SK-N-SH treated with all-trans-retinoic acid at 6 μM for 48 hours (cell line): Measurements from ENCODE around the gene FEN1.
A peak's percentile ranks its signal among the peaks of the same experiment; 100 is the strongest.

Experiments used
- ATAC-seq: fragments of 200-7000 bp; cut with Tn5 transposase; 3 replicates; pipeline ENCODE4 v1.9.1; 2020; ENCODE audit warnings: mild to moderate bottlenecking, moderate library complexity
- ARNTL ChIP-seq: fragments of 450-650 bp; formaldehyde crosslinking; IDR thresholded peaks from 2 replicates; pipeline ENCODE4 v1.5.0; 2020; ENCODE audit warnings: low read depth, mild to moderate bottlenecking, moderate library complexity, borderline replicate concordance
- BACH2 ChIP-seq: fragments of 250-450 bp; sonication (Bioruptor Pico); IDR thresholded peaks from 2 replicates; pipeline ENCODE4 v1.9.0; 2021; ENCODE audit warnings: mild to moderate bottlenecking, borderline replicate concordance
- CREB5 ChIP-seq: fragments of 250-450 bp; sonication (Bioruptor Pico); IDR thresholded peaks from 2 replicates; pipeline ENCODE4 v1.5.1; 2020; ENCODE audit warnings: low read depth, mild to moderate bottlenecking, moderate library complexity
- CSDC2 ChIP-seq: fragments of 250-450 bp; sonication (Bioruptor Pico); IDR thresholded peaks from 2 replicates; pipeline ENCODE4 v1.5.0; 2020; ENCODE audit warnings: mild to moderate bottlenecking, moderate library complexity
- CSRNP3 ChIP-seq: fragments of 250-450 bp; sonication (Bioruptor Pico); IDR thresholded peaks from 2 replicates; pipeline ENCODE4 v1.5.1; 2021; ENCODE audit warnings: mild to moderate bottlenecking, moderate library complexity
- ESRRG ChIP-seq: fragments of 250-450 bp; sonication (Bioruptor Pico); IDR thresholded peaks from 2 replicates; pipeline ENCODE4 v1.6.1; 2021; ENCODE audit warnings: mild to moderate bottlenecking
- ISL1 ChIP-seq: fragments of 250-450 bp; sonication (Bioruptor Pico); IDR thresholded peaks from 2 replicates; pipeline ENCODE4 v2.1.2; 2022; ENCODE audit warnings: mild to moderate bottlenecking, moderate library complexity
- OSR1 ChIP-seq: fragments of 250-450 bp; sonication (Bioruptor Pico); IDR thresholded peaks from 2 replicates; pipeline ENCODE4 v1.8.0; 2022; ENCODE audit warnings: moderate library complexity, mild to moderate bottlenecking, inconsistent platforms
- POU6F1 ChIP-seq: fragments of 250-450 bp; sonication (Bioruptor Pico); IDR thresholded peaks from 2 replicates; pipeline ENCODE4 v1.8.0; 2021; ENCODE audit warnings: low read depth, mild to moderate bottlenecking, moderate library complexity, borderline replicate concordance
- PPARA ChIP-seq: fragments of 250-450 bp; sonication (Bioruptor Pico); IDR thresholded peaks from 2 replicates; pipeline ENCODE4 v1.5.0; 2020; ENCODE audit warnings: mild to moderate bottlenecking, borderline replicate concordance
- RARB ChIP-seq: fragments of 250-450 bp; sonication (Bioruptor Pico); IDR thresholded peaks from 2 replicates; pipeline ENCODE4 v1.8.0; 2021; ENCODE audit warnings: mild to moderate bottlenecking, moderate library complexity
- SNAI2 ChIP-seq: fragments of 250-450 bp; sonication (Bioruptor Pico); IDR thresholded peaks from 2 replicates; pipeline ENCODE4 v1.5.0; 2020; ENCODE audit warnings: mild to moderate bottlenecking, moderate library complexity
- TOX ChIP-seq: fragments of 250-450 bp; sonication (Bioruptor Pico); IDR thresholded peaks from 2 replicates; pipeline ENCODE4 v1.8.0; 2021; ENCODE audit warnings: mild to moderate bottlenecking, moderate library complexity, borderline replicate concordance
- TSHZ2 ChIP-seq: fragments of 250-450 bp; sonication (Bioruptor Pico); IDR thresholded peaks from 2 replicates; pipeline ENCODE4 v1.5.0; 2020; ENCODE audit warnings: mild to moderate bottlenecking, moderate library complexity
- ZC3H10 ChIP-seq: fragments of 250-450 bp; sonication (Bioruptor Pico); IDR thresholded peaks from 2 replicates; pipeline ENCODE4 v1.5.1; 2021; ENCODE audit warnings: mild to moderate bottlenecking, moderate library complexity
- ZFP3 ChIP-seq: fragments of 250-450 bp; sonication (Bioruptor Pico); IDR thresholded peaks from 2 replicates; pipeline ENCODE4 v1.5.0; 2020; ENCODE audit warnings: mild to moderate bottlenecking, moderate library complexity
- ZFP30 ChIP-seq: fragments of 450-650 bp; formaldehyde crosslinking; IDR thresholded peaks from 2 replicates; pipeline ENCODE4 v1.5.0; 2022; ENCODE audit warnings: mild to moderate bottlenecking, moderate library complexity
- ZNF565 ChIP-seq: fragments of 450-650 bp; formaldehyde crosslinking; conservative IDR thresholded peaks from 2 replicates; pipeline ENCODE4 v1.5.0; 2020; ENCODE audit warnings: low read depth, mild to moderate bottlenecking, moderate library complexity
- ZNF70 ChIP-seq: fragments of 450-650 bp; formaldehyde crosslinking; IDR thresholded peaks from 2 replicates; pipeline ENCODE4 v1.5.0; 2020; ENCODE audit warnings: mild to moderate bottlenecking, moderate library complexity
- ZNF8 ChIP-seq: fragments of 450-650 bp; formaldehyde crosslinking; IDR thresholded peaks from 2 replicates; pipeline ENCODE4 v1.5.0; 2020; ENCODE audit warnings: mild to moderate bottlenecking, moderate library complexity

FEN1 gene

GRCh38 chr11:61746442-61747191 is 46.1 kb upstream of the FEN1 start:
- TF ChIP-seq ARNTL (CRISPR knock-in tag) (no peak), ZC3H10 (CRISPR knock-in tag) (no peak), ZNF70 (CRISPR knock-in tag) (no peak), CSRNP3 (no peak), PPARA (CRISPR knock-in tag) (no peak), ZNF565 (CRISPR knock-in tag) (no peak), TSHZ2 (CRISPR knock-in tag) (no peak), ZNF8 (no peak), CREB5 (CRISPR knock-in tag) (no peak), POU6F1 (no peak), ZFP3 (no peak)
- no peak for ATAC-seq

- TF ChIP-seq OSR1 (CRISPR knock-in tag): no peak
- peak; percentile 93 for ATAC-seq
These were observed 45.3 kb upstream of the FEN1 start for GRCh38 chr11:61747192-61747966.

- ATAC-seq: peak; percentile 2; the same call in 2 of the 3 replicates
- no peak for TF ChIP-seq CSDC2 (CRISPR knock-in tag)
- no peak for TF ChIP-seq ZC3H10 (CRISPR knock-in tag)
- no peak for TF ChIP-seq OSR1 (CRISPR knock-in tag)
- no peak for TF ChIP-seq ZNF565 (CRISPR knock-in tag)
- TF ChIP-seq ARNTL (CRISPR knock-in tag): no peak
- no peak for TF ChIP-seq PPARA (CRISPR knock-in tag)
- no peak for TF ChIP-seq BACH2 (CRISPR knock-in tag)
- no peak for TF ChIP-seq ESRRG
- no peak for TF ChIP-seq TSHZ2 (CRISPR knock-in tag)
- TF ChIP-seq SNAI2: no peak
- TF ChIP-seq ZFP3: no peak
- TF ChIP-seq ISL1 (CRISPR knock-in tag): no peak
- no peak for TF ChIP-seq TOX (CRISPR knock-in tag)
- TF ChIP-seq ZNF8: no peak
- TF ChIP-seq CSRNP3: no peak
- TF ChIP-seq ZFP30 (CRISPR knock-in tag): no peak
- no peak for TF ChIP-seq RARB (CRISPR knock-in tag)
- no peak for TF ChIP-seq ZNF70 (CRISPR knock-in tag)
- TF ChIP-seq POU6F1: no peak
These were observed 44.8 kb upstream of the FEN1 start for GRCh38 chr11:61747967-61748285.
